Caco-2 (cell line): ENCODE data around the gene CBX4. TPM values are rescaled to one million over a fixed set of nuclear protein-coding genes. Genes with fewer than 3 reads are reported as not detected.
A peak's percentile ranks its signal among the peaks of the same experiment; 100 is the strongest.

ENCODE experiments used
- BruUV-seq: library from RNA; stranded (reverse); fragments of 400-500 nt; replicated peaks from 2 replicates; lab custom pipeline; 2021; lab: Mats Ljungman, UMichigan
- CTCF ChIA-PET: fragments of 300-600 bp; sonication (Branson Sonifier 250); formaldehyde crosslinking; loops from one replicate; lab custom pipeline; 2022; ENCODE audit warnings: antibody characterized with exemption; lab: Charles Lee
- POLR2A ChIA-PET: fragments of 300-600 bp; sonication (Branson Sonifier 250); formaldehyde crosslinking; loops from one replicate; lab custom pipeline; 2022; ENCODE audit warnings: antibody characterized with exemption; lab: Charles Lee
- DNase-seq, 2 experiments: peaks; one replicate each; pipeline versions ENCODE4 v3.0.0 to v3.0.0-alpha.2; 2020 to 2022
- H3K27me3 ChIP-seq: replicated peaks from 2 replicates; pipeline ENCODE4 v1.6.0; 2011; ENCODE audit warnings: low read length; ENCODE audit not compliant: control insufficient read depth, insufficient read depth
- H3K36me3 ChIP-seq: 2 replicates; pipeline ENCODE4 v1.5.1; 2011; ENCODE audit warnings: low read length; ENCODE audit not compliant: control insufficient read depth, insufficient read depth
- H3K4me1 ChIP-seq: fragments of 250-450 bp; sonication (Bioruptor Pico); 2 replicates; pipeline ENCODE4 v1.5.1; 2020; ENCODE audit warnings: mild to moderate bottlenecking
- H3K4me3 ChIP-seq: 2 replicates; pipeline ENCODE4 v1.5.1; 2011; ENCODE audit warnings: low read depth, mild to moderate bottlenecking, control low read depth, low read length
- H3K9me3 ChIP-seq: fragments of 250-450 bp; sonication (Bioruptor Pico); 2 replicates; pipeline ENCODE4 v1.5.1; 2020; ENCODE audit warnings: mild to moderate bottlenecking, moderate library complexity
- H3K27ac Mint-ChIP-seq: one replicate; pipeline ENCODE4 v1.8.0; 2022; ENCODE audit warnings: mixed read lengths; ENCODE audit not compliant: unreplicated experiment
- H3K27me3 Mint-ChIP-seq: one replicate; pipeline ENCODE4 v1.8.0; 2022; ENCODE audit warnings: mixed read lengths; ENCODE audit not compliant: insufficient read depth, unreplicated experiment
- H3K36me3 Mint-ChIP-seq: one replicate; pipeline ENCODE4 v1.8.0; 2022; ENCODE audit warnings: mild to moderate bottlenecking, mixed read lengths; ENCODE audit not compliant: insufficient read depth, unreplicated experiment
- H3K4me1 Mint-ChIP-seq: one replicate; pipeline ENCODE4 v1.8.0; 2022; ENCODE audit warnings: low read depth, mixed read lengths; ENCODE audit not compliant: unreplicated experiment
- H3K4me3 Mint-ChIP-seq: one replicate; pipeline ENCODE4 v1.8.0; 2022; ENCODE audit warnings: mild to moderate bottlenecking, moderate library complexity, mixed read lengths; ENCODE audit not compliant: unreplicated experiment
- H3K9me3 Mint-ChIP-seq: one replicate; pipeline ENCODE4 v1.8.0; 2022; ENCODE audit warnings: mixed read lengths; ENCODE audit not compliant: unreplicated experiment
- CTCF ChIP-seq, 2 experiments: fragments of 200-600 bp in 1 of 2; IDR thresholded peaks; 1 replicate in 1 of 2; 2 replicates in 1 of 2; pipeline versions ENCODE4 v1.5.1 to v1.8.0; 2011 to 2022; ENCODE audit warnings: antibody characterized with exemption in 1 of 2, control low read depth in 1 of 2, inconsistent platforms in 1 of 2, low read depth in 1 of 2, low read length in 1 of 2, mild to moderate bottlenecking in 1 of 2, moderate library complexity in 1 of 2; ENCODE audit not compliant: insufficient read depth in 1 of 2, severe bottlenecking in 1 of 2, unreplicated experiment in 1 of 2
- intact Hi-C: fragments of 100-400 bp; cut with micrococcal nuclease; formaldehyde crosslinking; loops from one replicate; pipeline ENCODE4 v1.10.0; 2022; ENCODE audit not compliant: unreplicated experiment
- total RNA-seq: library from RNA; stranded (reverse); gene quantifications from 2 replicates; pipeline ENCODE4 v1.2.3, GENCODE V29; 2022

CBX4 gene
- total RNA-seq, 1 experiment from 2014 or later, result 114 TPM

- CTCF ChIA-PET, result interaction anchor here (1.3 to 1.6 kb wide), 2 partner anchors 34 to 111 kb away, joined by 5 to 6 read pairs; partner anchors contain the start of gene CBX4
- Histone ChIP-seq H3K4me1 (peaks cover 27% of the 10 kb centered on the region), H3K27me3 (no peaks in the 10 kb centered on the region)
These were observed 34.2 kb downstream of the CBX4 start for GRCh38 chr17:79804856-79805696.

DNA sequence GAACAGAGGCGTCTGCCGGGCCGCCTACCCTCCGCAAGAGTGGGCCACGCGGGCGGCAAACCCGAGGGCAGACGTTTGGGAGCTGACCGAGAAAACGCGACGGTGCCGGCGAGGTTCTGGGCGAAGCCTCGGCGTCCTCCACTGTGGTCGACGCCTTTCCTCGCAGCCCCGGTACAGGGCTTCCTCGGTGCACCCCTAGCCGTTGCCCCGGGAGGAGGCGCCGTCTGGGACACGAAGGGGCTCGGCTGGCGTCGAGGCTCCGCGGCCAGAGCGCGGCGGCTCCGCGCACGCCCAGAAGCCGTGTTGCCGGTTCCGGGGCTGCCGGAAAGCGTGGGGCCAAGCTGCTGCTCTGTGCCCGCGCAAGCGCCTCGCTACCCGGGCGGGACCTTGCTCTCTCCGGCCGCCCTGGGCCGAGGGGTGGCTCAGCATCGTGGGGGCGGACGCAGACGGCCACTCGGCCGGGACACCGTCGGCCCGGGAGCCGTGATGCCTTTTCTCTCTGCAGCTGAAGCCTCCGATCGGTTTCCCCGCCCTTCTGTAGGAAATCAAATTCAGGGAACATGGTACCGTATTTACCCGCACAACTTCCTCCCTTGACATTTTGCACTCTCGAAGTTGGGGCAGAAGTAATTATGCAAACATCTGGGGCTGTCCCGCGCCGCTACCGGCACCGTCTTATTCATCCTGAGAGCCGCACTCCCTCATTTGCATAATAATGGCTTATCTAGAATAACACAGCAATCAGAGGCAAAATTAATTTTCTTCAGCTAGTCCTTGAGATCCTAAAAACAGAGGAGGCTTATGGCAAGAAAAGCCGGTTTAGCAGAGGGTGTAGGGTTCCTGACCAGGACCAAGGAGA is 35.0 kb downstream of the CBX4 start:
- Mint-ChIP-seq H3K27me3 (no peaks in the 10 kb centered on the region), H3K36me3 (peaks cover 11% of the 10 kb centered on the region), H3K9me3 (no peaks in the 10 kb centered on the region), H3K4me1 (peaks cover 22% of the 10 kb centered on the region), H3K4me3 (peak overlapping the region; percentile 84), H3K27ac (peak overlapping the region; percentile 51)
- no peaks in the 10 kb centered on the region for H3K9me3 ChIP-seq
- peak overlapping the region; percentile 61 for H3K4me3 ChIP-seq
- TF ChIP-seq CTCF (IDR thresholded peaks at IDR 0.05; ENCODE audit: insufficient read depth in 1 of 2, low read depth in 1 of 2, low read length in 1 of 2, severe bottlenecking in 1 of 2, unreplicated experiment in 1 of 2), result no peak
- no peaks in the 10 kb centered on the region for H3K36me3 ChIP-seq
- H3K4me1 ChIP-seq, result peaks cover 28% of the 10 kb centered on the region
- TSS peak; percentile 45 for BruUV-seq
- no peaks in the 10 kb centered on the region for H3K27me3 ChIP-seq
- intact Hi-C loops, result loop anchor here (5.0 kb wide), 1 partner anchor 33 kb away; the partner anchor contains the start of gene CBX4
- DNase-seq, result peak; percentile 71 to 80
- CTCF ChIA-PET, result interaction anchor here (0.7 to 1.6 kb wide), 5 partner anchors 35 to 112 kb away, joined by 3 to 6 read pairs (median 5); partner anchors contain the start of gene CBX4
- POLR2A ChIA-PET, result interaction anchor here (0.8 to 1.4 kb wide), 3 partner anchors 35 to 190 kb away, joined by 3 to 7 read pairs (median 5); partner anchors contain the start of gene CBX4

More at GRCh38 chr17:79804856-79805696, 34.2 kb downstream of the CBX4 start:
- intact Hi-C loops, result loop anchor here (5.0 kb wide), 2 partner anchors 32 to 167 kb away; partner anchors contain the start of gene CBX4
- H3K4me1 Mint-ChIP-seq, result peaks cover 14% of the 10 kb centered on the region
- no peak for TF ChIP-seq CTCF (IDR thresholded peaks at IDR 0.05; ENCODE audit: insufficient read depth in 1 of 2, low read depth in 1 of 2, low read length in 1 of 2, severe bottlenecking in 1 of 2, unreplicated experiment in 1 of 2)
- peak overlapping the region; percentile 84 for H3K4me3 Mint-ChIP-seq
- Histone ChIP-seq H3K36me3 (no peaks in the 10 kb centered on the region), H3K9me3 (no peaks in the 10 kb centered on the region), H3K4me3 (peak overlapping the region; percentile 61)
- peaks cover 11% of the 10 kb centered on the region for H3K36me3 Mint-ChIP-seq
- H3K27ac Mint-ChIP-seq, result no peak overlapping the region
- no TSS peak for BruUV-seq
- DNase-seq, result no peak
- no peaks in the 10 kb centered on the region for H3K27me3 Mint-ChIP-seq
- no peaks in the 10 kb centered on the region for H3K9me3 Mint-ChIP-seq
- POLR2A ChIA-PET, result interaction anchor here (0.6 kb wide), 1 partner anchor 1411 kb away, joined by 11 read pairs; no protein-coding TSS in a partner anchor
